Measurements from ENCODE around the gene ESPN.

GRCh38 chr1:6412896-6413295 is 11.7 kb upstream of the ESPN start:
- no peak for TF ChIP-seq CTCF (IDR thresholded peaks at IDR 0.05; ENCODE audit: low read depth, low read length)
- no peak for TF ChIP-seq POLR2A (IDR thresholded peaks at IDR 0.05; ENCODE audit: extremely low read depth, insufficient read length)
- no peak for TF ChIP-seq MAX (IDR thresholded peaks at IDR 0.05; ENCODE audit: low read depth, low read length)
